K562 (cell line): ENCODE data around the gene ARMC7. TPM values are rescaled to one million over a fixed set of nuclear protein-coding genes. Genes with fewer than 3 reads are reported as not detected.

Experiments
- ARID1B ChIP-seq: fragments of 450-650 bp; IDR thresholded peaks from 2 replicates; pipeline ENCODE4 v1.6.1; 2016; ENCODE audit warnings: antibody characterized with exemption, mild to moderate bottlenecking, inconsistent platforms
- ARID2 ChIP-seq: fragments of 450-650 bp; IDR thresholded peaks from 2 replicates; pipeline ENCODE4 v1.6.1; 2017; ENCODE audit warnings: antibody characterized with exemption, mild to moderate bottlenecking
- CHD2 ChIP-seq: IDR thresholded peaks from 2 replicates; pipeline ENCODE4 v1.6.1; 2011; ENCODE audit warnings: low read depth, low read length
- CTBP1 ChIP-seq: fragments of 450-650 bp; IDR thresholded peaks from 2 replicates; pipeline ENCODE4 v1.6.1; 2016; ENCODE audit warnings: borderline replicate concordance
- FOXM1 ChIP-seq, 2 experiments: fragments of 450-650 bp in 1 of 2; sonication (generic) in 1 of 2; formaldehyde crosslinking in 1 of 2; IDR thresholded peaks; 2 replicates each; pipeline versions ENCODE4 v1.6.1 to v1.9.0; 2017 to 2022; ENCODE audit warnings: low read depth in 2 of 2, mild to moderate bottlenecking in 2 of 2, missing genetic modification reagents in 1 of 2, moderate library complexity in 1 of 2
- HDAC6 ChIP-seq: IDR thresholded peaks from 2 replicates; pipeline ENCODE4 v1.6.1; 2012; ENCODE audit warnings: low read depth, mild to moderate bottlenecking, control low read depth, inconsistent platforms, low read length, moderate library complexity
- HNRNPLL ChIP-seq: fragments of 200-400 bp; formaldehyde crosslinking; IDR thresholded peaks from 2 replicates; pipeline ENCODE4 v1.6.1; 2017; ENCODE audit warnings: low read length, low read depth, mild to moderate bottlenecking; ENCODE audit not compliant: poor library complexity, severe bottlenecking
- LARP7 ChIP-seq: fragments of 450-650 bp; IDR thresholded peaks from 2 replicates; pipeline ENCODE4 v1.6.1; 2016
- MEF2D ChIP-seq: conservative IDR thresholded peaks from 2 replicates; pipeline ENCODE4 v1.6.1; 2016; ENCODE audit warnings: low read depth, missing genetic modification characterization, missing compliant biosample characterization
- POLR2AphosphoS2 ChIP-seq: IDR thresholded peaks from 2 replicates; pipeline ENCODE4 v1.6.1; 2012; ENCODE audit warnings: low read length, improper control_type of control experiment
- RBM34 ChIP-seq: fragments of 200-400 bp; formaldehyde crosslinking; IDR thresholded peaks from 2 replicates; pipeline ENCODE4 v1.6.1; 2018; ENCODE audit warnings: low read length, borderline replicate concordance; ENCODE audit not compliant: insufficient read depth
- ZNF324 ChIP-seq: fragments of 250-450 bp; sonication (Bioruptor Pico); IDR thresholded peaks from 2 replicates; pipeline ENCODE4 v1.4.0; 2020; ENCODE audit warnings: mild to moderate bottlenecking
- ZNF445 ChIP-seq: fragments of 250-450 bp; sonication (Bioruptor Pico); IDR thresholded peaks from 2 replicates; pipeline ENCODE4 v1.4.0; 2020; ENCODE audit warnings: low read depth, mild to moderate bottlenecking, moderate library complexity
- ZNF561 ChIP-seq: fragments of 450-650 bp; formaldehyde crosslinking; conservative IDR thresholded peaks from 2 replicates; pipeline ENCODE4 v1.4.0; 2020; ENCODE audit warnings: mild to moderate bottlenecking, moderate library complexity
- ZNF584 ChIP-seq: fragments of 200-800 bp; sonication (Bioruptor generic); IDR thresholded peaks from 2 replicates; pipeline ENCODE4 v1.6.1; 2016; ENCODE audit warnings: low read depth, mild to moderate bottlenecking, missing genetic modification characterization, missing compliant biosample characterization
- ZNF586 ChIP-seq: fragments of 450-650 bp; formaldehyde crosslinking; conservative IDR thresholded peaks from 2 replicates; pipeline ENCODE4 v1.4.0; 2020; ENCODE audit warnings: mild to moderate bottlenecking, moderate library complexity
- ZNF764 ChIP-seq: fragments of 250-450 bp; sonication (Bioruptor Pico); IDR thresholded peaks from 2 replicates; pipeline ENCODE4 v1.4.0; 2020; ENCODE audit warnings: low read depth, mild to moderate bottlenecking, moderate library complexity
- ZNF79 ChIP-seq: fragments of 250-450 bp; sonication (Bioruptor Pico); IDR thresholded peaks from 2 replicates; pipeline ENCODE4 v1.4.0; 2020; ENCODE audit warnings: low read depth, mild to moderate bottlenecking, moderate library complexity
- polyA plus RNA-seq, 8 experiments: library from polyadenylated mRNA; depleted of rRNA in 4 of 8; stranded (reverse) in 5 of 8; unstranded in 3 of 8; fragments of >200 nt; fragmentation: Nextera tagmentation in 2 of 8; fragmentation: Illumina TruSeq in 1 of 8; extraction: Ambion mirVana in 2 of 8; extraction: Trizol in 1 of 8; gene quantifications; 2 replicates each; pipeline versions ENCODE4 v1.2.1 to v1.2.3, GENCODE V29; 2011 to 2014; ENCODE audit warnings: inconsistent platforms in 1 of 8, missing spikeins in 1 of 8
- total RNA-seq, 7 experiments: library from RNA; depleted of rRNA in 6 of 7; stranded (reverse); fragments of >200 nt in 6 of 7; fragmentation: Illumina TruSeq in 2 of 7; extraction: Trizol in 2 of 7; gene quantifications; 2 replicates each; pipeline versions ENCODE4 v1.2.1 to v1.2.3, GENCODE V29; 2011 to 2021; ENCODE audit warnings: low replicate concordance in 1 of 7
- TF ChIP-seq, protein P1 (sequence below): sonication (generic); formaldehyde crosslinking; IDR thresholded peaks from 2 replicates; pipeline ENCODE4 v1.8.0; 2023; ENCODE audit warnings: mild to moderate bottlenecking, missing genetic modification reagents
- TF ChIP-seq, protein P2 (sequence below), 3 experiments: IDR thresholded peaks in 2 of 3; conservative IDR thresholded peaks in 1 of 3; 2 replicates each; pipeline ENCODE4 v1.5.1; 2011 to 2012; ENCODE audit warnings: low read length in 3 of 3, mild to moderate bottlenecking in 3 of 3, control low read depth in 2 of 3, improper control_type of control experiment in 1 of 3, inconsistent platforms in 1 of 3, low read depth in 1 of 3, mixed read lengths in 1 of 3, moderate library complexity in 1 of 3; ENCODE audit not compliant: insufficient read depth in 2 of 3

ARMC7 gene
- total and polyA plus RNA-seq, 9 of the 15 experiments (the other 6 are each of a cell fraction or from before 2014, with no cell fraction given): 1.4 to 15.2 (median 5.9) TPM

DNA sequence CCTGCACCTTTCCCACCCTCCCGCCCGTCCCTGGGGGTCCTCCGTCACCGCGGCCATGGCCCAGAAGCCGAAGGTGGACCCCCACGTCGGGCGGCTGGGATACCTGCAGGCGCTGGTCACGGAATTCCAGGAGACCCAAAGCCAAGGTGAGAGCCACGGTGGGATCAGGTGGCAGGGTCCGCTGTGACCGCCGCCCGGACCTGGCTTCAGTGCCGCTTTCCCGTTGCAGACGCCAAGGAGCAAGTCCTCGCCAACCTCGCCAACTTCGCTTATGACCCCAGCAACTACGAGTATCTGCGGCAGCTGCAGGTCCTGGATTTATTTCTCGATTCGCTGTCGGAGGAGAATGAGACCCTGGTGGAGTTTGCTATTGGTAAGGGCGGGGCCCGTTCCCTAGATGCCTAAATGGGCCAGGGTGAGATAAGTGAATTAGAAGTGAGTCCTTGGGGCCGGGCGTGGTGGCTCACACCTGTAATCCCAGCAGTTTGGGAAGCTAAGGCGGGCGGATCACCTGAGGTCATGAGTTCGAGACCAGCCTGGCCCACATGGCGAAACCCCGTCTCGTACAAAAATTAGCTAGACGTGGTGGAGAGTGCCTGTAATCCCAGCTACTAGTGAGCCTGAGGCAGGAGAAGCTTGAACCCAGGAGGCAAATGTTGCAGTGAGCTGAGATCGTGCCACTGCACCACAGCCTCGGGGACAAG is 617 bp downstream of the ARMC7 start (continued):
- TF ChIP-seq, protein P1, sequence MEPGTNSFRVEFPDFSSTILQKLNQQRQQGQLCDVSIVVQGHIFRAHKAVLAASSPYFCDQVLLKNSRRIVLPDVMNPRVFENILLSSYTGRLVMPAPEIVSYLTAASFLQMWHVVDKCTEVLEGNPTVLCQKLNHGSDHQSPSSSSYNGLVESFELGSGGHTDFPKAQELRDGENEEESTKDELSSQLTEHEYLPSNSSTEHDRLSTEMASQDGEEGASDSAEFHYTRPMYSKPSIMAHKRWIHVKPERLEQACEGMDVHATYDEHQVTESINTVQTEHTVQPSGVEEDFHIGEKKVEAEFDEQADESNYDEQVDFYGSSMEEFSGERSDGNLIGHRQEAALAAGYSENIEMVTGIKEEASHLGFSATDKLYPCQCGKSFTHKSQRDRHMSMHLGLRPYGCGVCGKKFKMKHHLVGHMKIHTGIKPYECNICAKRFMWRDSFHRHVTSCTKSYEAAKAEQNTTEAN: 0 out of 2 replicates have a peak, but pooled peaks have one; percentile 41
- TF ChIP-seq ZNF586 (CRISPR knock-in tag) (no peak), ZNF79 (CRISPR knock-in tag) (no peak), RBM34 (no peak), POLR2AphosphoS2 (no peak), CTBP1 (peak; percentile 24; the same call in 1 of the 2 replicates), ZNF445 (no peak), ARID1B (no peak), ZNF764 (CRISPR knock-in tag) (0 out of 2 replicates have a peak, but pooled peaks have one; percentile 45), ZNF561 (CRISPR knock-in tag) (no peak), ZNF584 (no peak), ARID2 (no peak), HDAC6 (no peak), MEF2D (tag) (no peak), CHD2 (no peak), HNRNPLL (no peak), LARP7 (no peak), FOXM1 (IDR thresholded peaks at IDR 0.05; ENCODE audit: low read depth) (no peak), FOXM1 (CRISPR knock-in tag; IDR thresholded peaks at IDR 0.05; ENCODE audit: low read depth) (no peak), ZNF324 (no peak)
- TF ChIP-seq, protein P2, sequence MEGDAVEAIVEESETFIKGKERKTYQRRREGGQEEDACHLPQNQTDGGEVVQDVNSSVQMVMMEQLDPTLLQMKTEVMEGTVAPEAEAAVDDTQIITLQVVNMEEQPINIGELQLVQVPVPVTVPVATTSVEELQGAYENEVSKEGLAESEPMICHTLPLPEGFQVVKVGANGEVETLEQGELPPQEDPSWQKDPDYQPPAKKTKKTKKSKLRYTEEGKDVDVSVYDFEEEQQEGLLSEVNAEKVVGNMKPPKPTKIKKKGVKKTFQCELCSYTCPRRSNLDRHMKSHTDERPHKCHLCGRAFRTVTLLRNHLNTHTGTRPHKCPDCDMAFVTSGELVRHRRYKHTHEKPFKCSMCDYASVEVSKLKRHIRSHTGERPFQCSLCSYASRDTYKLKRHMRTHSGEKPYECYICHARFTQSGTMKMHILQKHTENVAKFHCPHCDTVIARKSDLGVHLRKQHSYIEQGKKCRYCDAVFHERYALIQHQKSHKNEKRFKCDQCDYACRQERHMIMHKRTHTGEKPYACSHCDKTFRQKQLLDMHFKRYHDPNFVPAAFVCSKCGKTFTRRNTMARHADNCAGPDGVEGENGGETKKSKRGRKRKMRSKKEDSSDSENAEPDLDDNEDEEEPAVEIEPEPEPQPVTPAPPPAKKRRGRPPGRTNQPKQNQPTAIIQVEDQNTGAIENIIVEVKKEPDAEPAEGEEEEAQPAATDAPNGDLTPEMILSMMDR (IDR thresholded peaks at IDR 0.05 in 2 of 3, conservative IDR thresholded peaks at IDR 0.05 in 1 of 3; ENCODE audit: insufficient read depth in 2 of 3, low read depth in 1 of 3, low read length in 3 of 3): no peak
